HEK293 (cell line): ENCODE data around the gene UST.

ENCODE experiments used
- ZNF214 ChIP-seq: fragments of 450-650 bp; formaldehyde crosslinking; IDR thresholded peaks from 2 replicates; pipeline ENCODE4 v1.5.1; 2017; ENCODE audit warnings: missing biosample characterization, mild to moderate bottlenecking, missing genetic modification characterization, borderline replicate concordance
- ZNF24 ChIP-seq: fragments of 450-650 bp; formaldehyde crosslinking; IDR thresholded peaks from 2 replicates; pipeline ENCODE4 v1.5.1; 2016; ENCODE audit warnings: missing biosample characterization, missing genetic modification characterization
- ZNF514 ChIP-seq: fragments of 450-650 bp; formaldehyde crosslinking; IDR thresholded peaks from 2 replicates; pipeline ENCODE4 v1.5.1; 2016; ENCODE audit warnings: missing biosample characterization, missing genetic modification characterization
- ZNF621 ChIP-seq: fragments of 450-650 bp; formaldehyde crosslinking; IDR thresholded peaks from 2 replicates; pipeline ENCODE4 v1.5.1; 2017; ENCODE audit warnings: missing biosample characterization, missing genetic modification characterization
- ZNF626 ChIP-seq: fragments of 450-650 bp; sonication (Bioruptor Pico); formaldehyde crosslinking; IDR thresholded peaks from 2 replicates; pipeline ENCODE4 v1.5.1; 2018; ENCODE audit warnings: missing biosample characterization, missing genetic modification characterization, inconsistent platforms
- TF ChIP-seq, protein P1 (sequence below): fragments of 450-650 bp; formaldehyde crosslinking; IDR thresholded peaks from 2 replicates; pipeline ENCODE4 v1.5.1; 2016; ENCODE audit warnings: missing biosample characterization, missing genetic modification characterization
- TF ChIP-seq, protein P2 (sequence below): fragments of 450-650 bp; formaldehyde crosslinking; IDR thresholded peaks from 2 replicates; pipeline ENCODE4; 2016; ENCODE audit warnings: missing biosample characterization, missing genetic modification characterization

DNA sequence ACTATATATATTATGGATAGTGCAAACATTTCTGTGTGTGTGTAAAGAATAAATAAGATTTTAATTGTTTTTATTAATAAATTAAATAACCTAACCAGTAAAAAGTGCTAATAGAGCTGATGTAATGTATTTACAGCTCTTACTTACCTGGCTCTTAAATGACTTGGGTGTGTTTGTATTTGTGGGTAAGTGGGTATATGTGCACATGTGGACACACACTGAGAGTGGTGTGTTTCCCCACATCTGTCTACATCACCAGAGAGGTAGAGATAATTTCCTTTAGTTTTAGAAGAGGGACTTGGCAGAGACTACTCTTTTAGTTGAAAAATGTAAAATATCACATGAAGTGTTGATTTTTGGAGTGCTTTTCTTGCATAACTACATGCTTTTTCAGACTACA lies 76.0 kb downstream of the UST start:
- TF ChIP-seq, protein P1, sequence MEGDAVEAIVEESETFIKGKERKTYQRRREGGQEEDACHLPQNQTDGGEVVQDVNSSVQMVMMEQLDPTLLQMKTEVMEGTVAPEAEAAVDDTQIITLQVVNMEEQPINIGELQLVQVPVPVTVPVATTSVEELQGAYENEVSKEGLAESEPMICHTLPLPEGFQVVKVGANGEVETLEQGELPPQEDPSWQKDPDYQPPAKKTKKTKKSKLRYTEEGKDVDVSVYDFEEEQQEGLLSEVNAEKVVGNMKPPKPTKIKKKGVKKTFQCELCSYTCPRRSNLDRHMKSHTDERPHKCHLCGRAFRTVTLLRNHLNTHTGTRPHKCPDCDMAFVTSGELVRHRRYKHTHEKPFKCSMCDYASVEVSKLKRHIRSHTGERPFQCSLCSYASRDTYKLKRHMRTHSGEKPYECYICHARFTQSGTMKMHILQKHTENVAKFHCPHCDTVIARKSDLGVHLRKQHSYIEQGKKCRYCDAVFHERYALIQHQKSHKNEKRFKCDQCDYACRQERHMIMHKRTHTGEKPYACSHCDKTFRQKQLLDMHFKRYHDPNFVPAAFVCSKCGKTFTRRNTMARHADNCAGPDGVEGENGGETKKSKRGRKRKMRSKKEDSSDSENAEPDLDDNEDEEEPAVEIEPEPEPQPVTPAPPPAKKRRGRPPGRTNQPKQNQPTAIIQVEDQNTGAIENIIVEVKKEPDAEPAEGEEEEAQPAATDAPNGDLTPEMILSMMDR (tag by site-specific recombination) = no peak
- TF ChIP-seq ZNF621 (tag by site-specific recombination) (no peak), ZNF626 (no peak), ZNF514 (tag by site-specific recombination) (no peak), ZNF24 (tag by site-specific recombination) (no peak), ZNF214 (tag by site-specific recombination) (no peak)
- TF ChIP-seq, protein P2, sequence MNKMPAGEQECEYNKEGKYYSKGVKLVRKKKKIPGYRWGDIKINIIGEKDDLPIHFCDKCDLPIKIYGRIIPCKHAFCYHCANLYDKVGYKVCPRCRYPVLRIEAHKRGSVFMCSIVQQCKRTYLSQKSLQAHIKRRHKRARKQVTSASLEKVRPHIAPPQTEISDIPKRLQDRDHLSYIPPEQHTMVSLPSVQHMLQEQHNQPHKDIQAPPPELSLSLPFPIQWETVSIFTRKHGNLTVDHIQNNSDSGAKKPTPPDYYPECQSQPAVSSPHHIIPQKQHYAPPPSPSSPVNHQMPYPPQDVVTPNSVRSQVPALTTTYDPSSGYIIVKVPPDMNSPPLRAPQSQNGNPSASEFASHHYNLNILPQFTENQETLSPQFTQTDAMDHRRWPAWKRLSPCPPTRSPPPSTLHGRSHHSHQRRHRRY (tag by site-specific recombination) = no peak
